Lower leg skin (tissue), 4 donors: Measurements from ENCODE around the gene KCNMA1. TPM values are rescaled to one million over a fixed set of nuclear protein-coding genes. Genes with fewer than 3 reads are reported as not detected.

Source experiments
- DNase-seq, 2 donors: peaks; one replicate each; pipeline ENCODE4 v3.0.0-alpha.2; 2019; ENCODE audit warnings: low spot score in 2 of 2
- H3K4me3 ChIP-seq: fragments of 200-600 bp; sonication (generic); 2 replicates; pipeline ENCODE4 v1.5.1; 2017; ENCODE audit warnings: mild to moderate bottlenecking, low read depth; ENCODE audit not compliant: poor library complexity, severe bottlenecking
- CTCF ChIP-seq, 3 donors: fragments of 450-650 bp; IDR thresholded peaks; one replicate each; pipeline ENCODE4 v1.5.1; 2016; ENCODE audit warnings: antibody characterized with exemption in 3 of 3, mild to moderate bottlenecking in 3 of 3, moderate library complexity in 2 of 3
- POLR2A ChIP-seq, 2 donors: fragments of 450-650 bp; IDR thresholded peaks; one replicate each; pipeline ENCODE4 v1.6.1; 2016 to 2017; ENCODE audit warnings: antibody characterized with exemption in 2 of 2, mild to moderate bottlenecking in 1 of 2, moderate library complexity in 1 of 2
- WGBS, 2 donors: methylation state at CpG; one replicate each; pipeline ENCODE4 v1.1.5; 2018; 5-methylcytosine and 5-hydroxymethylcytosine counted together
- intact Hi-C: fragments of 100-400 bp; cut with DNase I; formaldehyde crosslinking; loops from one replicate; pipeline ENCODE4 v1.15.0; 2023; ENCODE audit warnings: low total_unique reads
- total RNA-seq, 4 donors: library from RNA; depleted of rRNA; stranded (reverse); fragments of >200 nt; gene quantifications; one replicate each; pipeline ENCODE4 v1.1.0, GENCODE V29; 2016

The KCNMA1 gene
- total RNA-seq, 4 donors from 2014 or later, result 4.1 to 9.9 (median 6.5) TPM

DNA sequence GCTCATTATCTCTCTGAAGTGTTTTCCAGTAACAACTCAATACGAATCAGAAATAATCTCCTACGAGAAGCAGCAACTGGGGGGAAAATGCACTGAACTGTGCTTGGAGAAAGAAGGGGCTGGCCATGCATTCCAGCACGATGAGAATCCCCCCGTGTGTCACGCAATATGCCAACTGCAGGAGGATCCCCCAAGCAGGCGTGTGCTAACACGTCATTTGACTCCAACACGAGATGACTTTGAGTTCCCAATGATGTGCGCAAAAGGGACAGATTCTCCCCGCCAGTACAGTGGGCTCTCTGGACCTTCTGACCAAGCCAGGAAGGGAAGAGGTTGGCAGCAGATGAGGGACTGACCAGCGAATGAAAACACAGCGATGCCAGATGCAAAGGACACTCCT lies 105.5 kb downstream of the KCNMA1 start:
- 70 to 74% methylated on average over 12 of the region's 12 CpGs for WGBS, 2 donors
- H3K4me3 ChIP-seq, result no peak overlapping the region
- no peak for TF ChIP-seq CTCF (IDR thresholded peaks at IDR 0.05)
- TF ChIP-seq POLR2A (IDR thresholded peaks at IDR 0.05), result no peak
- no peak for DNase-seq
- intact Hi-C loops, result no loop called here

GRCh38 chr10:77531441-77532001 lies 106.1 kb downstream of the KCNMA1 start:
- peak in 1 of 2 donors; percentile 36 for DNase-seq
- TF ChIP-seq CTCF (IDR thresholded peaks at IDR 0.05) (no peak), POLR2A (IDR thresholded peaks at IDR 0.05) (no peak)
- no peak overlapping the region for H3K4me3 ChIP-seq
- 38 to 44% methylated on average over 10 of the region's 10 CpGs for WGBS, 2 donors
- intact Hi-C loops, result no loop called here

DNA sequence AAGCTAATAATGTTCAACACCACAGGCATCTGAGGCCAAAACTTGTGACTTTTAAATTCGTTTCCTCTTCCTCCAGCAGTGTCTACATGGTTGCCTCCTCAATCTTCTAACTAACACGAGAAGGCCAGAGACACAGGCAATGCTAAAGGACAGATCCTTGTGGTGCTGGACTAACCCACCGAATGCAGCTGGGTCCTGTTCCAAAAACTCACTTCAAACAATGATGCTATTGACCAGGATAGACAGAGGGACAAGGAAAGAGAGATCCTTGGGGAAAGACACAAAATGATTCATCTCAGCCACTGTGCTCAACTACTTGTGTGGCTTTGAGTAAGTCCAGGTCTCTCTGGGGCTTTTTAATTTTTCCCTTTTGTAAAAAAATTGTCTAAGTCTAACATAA lies 107.6 kb downstream of the KCNMA1 start:
- no peak for DNase-seq
- intact Hi-C loops, result no loop called here
- 78 to 81% methylated on average over 3 of the region's 3 CpGs for WGBS, 2 donors
- no peak overlapping the region for H3K4me3 ChIP-seq
- no peak for TF ChIP-seq CTCF (IDR thresholded peaks at IDR 0.05)

GRCh38 chr10:77529050-77529576 lies 108.5 kb downstream of the KCNMA1 start:
- H3K4me3 ChIP-seq, result no peak overlapping the region
- TF ChIP-seq CTCF (IDR thresholded peaks at IDR 0.05), result no peak
- no peak for TF ChIP-seq POLR2A (IDR thresholded peaks at IDR 0.05)
- 89 to 90% methylated on average over 3 of the region's 3 CpGs for WGBS, 2 donors
- no peak for DNase-seq
- intact Hi-C loops, result no loop called here

- intact Hi-C loops, result no loop called here
- 93 to 97% methylated on average over 2 of the region's 2 CpGs for WGBS, 2 donors
- DNase-seq, result peak in 1 of 2 donors; percentile 68
- no peak overlapping the region for H3K4me3 ChIP-seq
- TF ChIP-seq POLR2A (IDR thresholded peaks at IDR 0.05) (no peak), CTCF (IDR thresholded peaks at IDR 0.05) (no peak)
Measured at GRCh38 chr10:77527839-77528238, 109.8 kb downstream of the KCNMA1 start.
